Spleen (tissue), 7 donors: ENCODE results near the gene HOXD10.

Source experiments
- CTCF ChIP-seq, 11 experiments: fragments of 200-600 bp in 7 of 11; fragments of 450-650 bp in 4 of 11; sonication (generic) in 4 of 11; IDR thresholded peaks in 8 of 11; conservative IDR thresholded peaks in 3 of 11; 1 replicate in 7 of 11; 2 replicates in 4 of 11; pipeline versions ENCODE4 v1.4.0 to v1.8.0; 2016 to 2021; ENCODE audit warnings: antibody characterized with exemption in 11 of 11, inconsistent platforms in 4 of 11, mild to moderate bottlenecking in 1 of 11
- POLR2AphosphoS5 ChIP-seq, 3 donors: sonication (generic); formaldehyde crosslinking; IDR thresholded peaks; one replicate each; pipeline ENCODE4 v1.5.1; 2017; ENCODE audit warnings: antibody characterized with exemption in 3 of 3
- donor health status: DM: no; HTN: no; CAD: no; lungs with moderate emphysema.
- donor health status: DM: no; HTN: no; CAD: no.
- donor health status: DM: no; HTN: no; CAD: no.

- no peak for TF ChIP-seq CTCF (IDR thresholded peaks at IDR 0.05 in 8 of 11, conservative IDR thresholded peaks at IDR 0.05 in 3 of 11)
- TF ChIP-seq POLR2AphosphoS5 (IDR thresholded peaks at IDR 0.05), result no peak
These were observed 15.9 kb downstream of the HOXD10 start for GRCh38 chr2:176132205-176133171.
